Thyroid gland (tissue), 4 donors: ENCODE measurements around the gene UGT1A5.

Experiments
- POLR2A ChIP-seq, 2 donors: fragments of 450-650 bp; IDR thresholded peaks; one replicate each; pipeline ENCODE4 v1.6.1; 2017; ENCODE audit warnings: antibody characterized with exemption in 2 of 2, mild to moderate bottlenecking in 2 of 2, moderate library complexity in 1 of 2
- TF ChIP-seq, protein P1 (sequence below), 6 experiments: fragments of 200-600 bp in 3 of 6; fragments of 450-650 bp in 3 of 6; sonication (generic) in 3 of 6; IDR thresholded peaks; one replicate each; pipeline ENCODE4 v1.5.1; 2016 to 2019; ENCODE audit warnings: antibody characterized with exemption in 6 of 6, mild to moderate bottlenecking in 2 of 6, inconsistent platforms in 1 of 6, moderate library complexity in 1 of 6

DNA sequence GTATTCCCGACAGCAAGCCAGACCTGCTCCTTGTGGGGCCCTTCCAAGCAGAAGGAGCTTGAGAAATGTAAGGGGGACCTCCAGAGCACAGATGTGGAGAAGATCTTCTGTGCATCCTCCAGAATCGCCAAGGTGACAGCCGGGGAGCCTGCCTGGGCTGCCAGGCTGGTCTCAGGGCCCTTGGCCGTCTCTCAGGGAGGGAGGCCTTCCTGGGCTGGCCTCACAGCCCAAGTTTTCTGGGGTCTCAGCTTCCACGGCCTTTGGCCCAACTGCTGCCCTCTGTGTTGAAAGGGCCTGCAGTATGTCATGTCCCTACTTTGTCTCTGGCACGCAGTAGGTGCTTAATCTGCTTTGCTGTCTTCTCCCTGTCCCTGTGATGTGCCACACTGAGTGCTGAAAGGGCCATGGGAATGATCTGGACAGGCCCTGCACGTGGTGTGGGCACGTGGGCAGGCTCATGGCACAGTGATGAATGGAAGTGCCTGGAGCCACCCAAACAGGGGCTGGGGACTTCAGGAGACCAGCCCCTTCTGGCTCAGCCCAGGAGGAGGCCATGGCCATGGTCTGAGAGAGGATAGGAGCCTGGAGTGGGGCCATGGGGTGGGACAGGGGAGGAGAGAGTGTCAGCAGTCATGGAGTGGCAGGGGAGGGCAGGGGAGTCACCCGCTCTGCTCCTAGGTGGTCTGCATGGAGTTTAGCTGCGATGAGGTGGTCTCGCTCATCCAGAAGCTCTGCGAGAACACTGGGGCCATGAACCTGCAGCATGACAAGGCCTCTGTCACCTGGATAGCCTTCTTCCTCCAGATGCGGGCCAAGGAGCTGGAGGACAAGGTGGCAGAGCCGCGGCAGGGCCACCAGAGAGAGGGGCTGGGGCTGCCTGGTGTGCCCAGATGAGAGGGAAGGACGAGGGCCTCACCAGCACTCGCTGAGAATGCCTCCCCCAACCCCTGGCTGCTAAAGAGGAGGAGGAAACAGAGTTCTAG is 106.2 kb downstream of the UGT1A5 start:
- TF ChIP-seq, protein P1, sequence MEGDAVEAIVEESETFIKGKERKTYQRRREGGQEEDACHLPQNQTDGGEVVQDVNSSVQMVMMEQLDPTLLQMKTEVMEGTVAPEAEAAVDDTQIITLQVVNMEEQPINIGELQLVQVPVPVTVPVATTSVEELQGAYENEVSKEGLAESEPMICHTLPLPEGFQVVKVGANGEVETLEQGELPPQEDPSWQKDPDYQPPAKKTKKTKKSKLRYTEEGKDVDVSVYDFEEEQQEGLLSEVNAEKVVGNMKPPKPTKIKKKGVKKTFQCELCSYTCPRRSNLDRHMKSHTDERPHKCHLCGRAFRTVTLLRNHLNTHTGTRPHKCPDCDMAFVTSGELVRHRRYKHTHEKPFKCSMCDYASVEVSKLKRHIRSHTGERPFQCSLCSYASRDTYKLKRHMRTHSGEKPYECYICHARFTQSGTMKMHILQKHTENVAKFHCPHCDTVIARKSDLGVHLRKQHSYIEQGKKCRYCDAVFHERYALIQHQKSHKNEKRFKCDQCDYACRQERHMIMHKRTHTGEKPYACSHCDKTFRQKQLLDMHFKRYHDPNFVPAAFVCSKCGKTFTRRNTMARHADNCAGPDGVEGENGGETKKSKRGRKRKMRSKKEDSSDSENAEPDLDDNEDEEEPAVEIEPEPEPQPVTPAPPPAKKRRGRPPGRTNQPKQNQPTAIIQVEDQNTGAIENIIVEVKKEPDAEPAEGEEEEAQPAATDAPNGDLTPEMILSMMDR (IDR thresholded peaks at IDR 0.05), result no peak
- no peak for TF ChIP-seq POLR2A (IDR thresholded peaks at IDR 0.05)
